Activated naive CD4-positive, alpha-beta T cell (primary cell): ENCODE results near the gene CATSPERD.
"Not testable (repeated sequence)": the region's sequence is repeated elsewhere in the genome, so short reads cannot be mapped to it uniquely, and the experiment has no call there.

Source experiments
- DNase-seq, 4 experiments: peaks; one replicate each; lab custom pipeline; 2025; lab: John Stamatoyannopoulos, UW

CATSPERD gene

GRCh38 chr19:5698635-5699422 is 21.6 kb upstream of the CATSPERD start:
- DNase-seq, result no peak

GRCh38 chr19:5700455-5701092 is 19.9 kb upstream of the CATSPERD start:
- DNase-seq, result no peak

GRCh38 chr19:5702053-5702410 is 18.4 kb upstream of the CATSPERD start:
- not testable (repeated sequence) for DNase-seq

- no peak for DNase-seq
Measured at GRCh38 chr19:5703819-5704818, 16.3 kb upstream of the CATSPERD start.

- DNase-seq, result no peak
Measured at GRCh38 chr19:5705552-5705951, 14.9 kb upstream of the CATSPERD start.

- no peak for DNase-seq
Measured at GRCh38 chr19:5706876-5707573, 13.4 kb upstream of the CATSPERD start.

GRCh38 chr19:5707576-5708575 is 12.6 kb upstream of the CATSPERD start:
- no peak for DNase-seq

GRCh38 chr19:5711025-5711424 is 9.4 kb upstream of the CATSPERD start:
- DNase-seq, result no peak

- no peak for DNase-seq
Measured at GRCh38 chr19:5711713-5712161, 8.7 kb upstream of the CATSPERD start.

GRCh38 chr19:5713228-5713627 is 7.2 kb upstream of the CATSPERD start:
- DNase-seq, result no peak

GRCh38 chr19:5714816-5715215 is 5.6 kb upstream of the CATSPERD start:
- no peak for DNase-seq

- DNase-seq, result no peak
Measured at GRCh38 chr19:5717215-5717935, 3.1 kb upstream of the CATSPERD start.

GRCh38 chr19:5718037-5718578 is 2.3 kb upstream of the CATSPERD start:
- DNase-seq, result no peak

- DNase-seq, result no peak
Measured at GRCh38 chr19:5718579-5719273, 1.7 kb upstream of the CATSPERD start.

- no peak for DNase-seq
Measured at GRCh38 chr19:5719274-5719960, 1.0 kb upstream of the CATSPERD start.

GRCh38 chr19:5727453-5728050 is 7.1 kb downstream of the CATSPERD start:
- DNase-seq, result no peak

- DNase-seq, result not testable (repeated sequence)
Measured at GRCh38 chr19:5733172-5733571, 12.7 kb downstream of the CATSPERD start.

- no peak for DNase-seq
Measured at GRCh38 chr19:5738423-5738822, 18.0 kb downstream of the CATSPERD start.
